Bone marrow (tissue), 2 donors: ENCODE results near the gene MCRIP1.
"Not testable (repeated sequence)": the region's sequence is repeated elsewhere in the genome, so short reads cannot be mapped to it uniquely, and the experiment has no call there.

Experiments used
- DNase-seq, 2 donors: peaks; one replicate each; lab custom pipeline; 2025; lab: John Stamatoyannopoulos, UW

MCRIP1 gene

DNA sequence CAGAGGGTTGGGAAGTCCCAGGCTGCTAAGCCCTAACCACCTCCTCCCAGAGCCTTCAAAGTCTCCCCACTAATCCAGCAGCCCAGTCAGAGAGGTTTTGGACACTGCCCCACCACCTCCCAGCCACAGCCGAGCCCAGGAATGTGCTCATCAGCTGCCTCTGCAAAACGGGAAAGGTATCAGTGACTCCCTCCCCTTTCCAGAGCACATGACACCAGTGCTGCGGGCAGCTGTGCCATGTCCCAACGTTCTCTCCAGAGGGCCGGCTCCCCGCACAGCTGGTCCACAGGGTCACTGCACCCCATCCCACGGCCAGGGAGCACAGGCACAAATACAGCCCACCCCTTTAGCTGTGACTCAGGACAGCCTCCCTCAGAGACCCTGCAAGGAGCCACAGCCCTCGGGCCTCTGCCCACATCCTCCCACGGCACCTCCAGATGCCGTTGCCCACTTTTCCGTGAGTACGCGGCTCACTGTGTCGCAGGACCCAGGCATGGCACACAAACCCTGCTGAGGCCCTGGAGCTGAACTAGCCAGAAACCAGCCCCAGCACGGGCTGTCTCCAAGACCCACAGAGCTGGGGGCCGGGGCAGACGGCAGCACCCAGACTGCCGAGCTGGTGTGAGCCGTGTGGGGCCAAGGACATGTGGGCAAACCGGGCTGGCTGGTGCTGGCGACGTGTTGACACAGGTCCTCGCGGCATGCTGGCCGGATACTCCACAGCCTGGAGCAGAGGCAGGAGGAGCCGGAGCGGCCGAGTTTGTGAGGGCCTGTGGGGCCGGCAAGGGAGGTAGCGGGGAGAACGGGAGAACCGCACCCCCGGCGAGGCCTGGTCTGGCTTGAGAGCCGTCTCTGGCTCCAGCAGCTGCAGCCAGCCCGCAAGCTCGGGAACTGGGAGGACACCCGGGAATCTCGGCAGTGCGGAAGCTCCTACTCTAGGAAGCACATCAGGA lies 8.0 kb upstream of the MCRIP1 start:
- no peak for DNase-seq

DNA sequence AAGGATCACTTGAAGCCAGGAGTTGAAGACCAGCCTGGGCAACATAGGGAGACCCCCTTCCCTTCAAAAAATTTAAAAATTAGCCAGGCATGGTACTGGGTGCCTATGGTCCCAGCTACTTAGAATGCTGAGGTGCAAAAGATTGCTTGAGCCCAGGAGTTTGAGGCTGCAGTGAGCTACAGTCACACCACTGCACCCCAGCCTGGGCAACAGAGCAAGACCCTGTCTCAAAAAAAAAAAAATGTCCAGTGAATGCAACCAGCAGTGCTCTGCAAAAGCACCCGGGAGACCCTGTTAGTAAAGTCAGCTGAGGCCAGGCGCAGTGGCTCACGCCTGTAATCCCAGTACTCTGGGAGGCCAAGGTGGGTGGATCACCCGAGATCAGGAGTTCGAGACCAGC lies 7.0 kb upstream of the MCRIP1 start:
- DNase-seq: not testable (repeated sequence)

- no peak for DNase-seq
Observed at GRCh38 chr17:81839301-81839700, 6.2 kb upstream of the MCRIP1 start.

GRCh38 chr17:81838753-81839255 lies 5.7 kb upstream of the MCRIP1 start:
- DNase-seq: no peak

DNA sequence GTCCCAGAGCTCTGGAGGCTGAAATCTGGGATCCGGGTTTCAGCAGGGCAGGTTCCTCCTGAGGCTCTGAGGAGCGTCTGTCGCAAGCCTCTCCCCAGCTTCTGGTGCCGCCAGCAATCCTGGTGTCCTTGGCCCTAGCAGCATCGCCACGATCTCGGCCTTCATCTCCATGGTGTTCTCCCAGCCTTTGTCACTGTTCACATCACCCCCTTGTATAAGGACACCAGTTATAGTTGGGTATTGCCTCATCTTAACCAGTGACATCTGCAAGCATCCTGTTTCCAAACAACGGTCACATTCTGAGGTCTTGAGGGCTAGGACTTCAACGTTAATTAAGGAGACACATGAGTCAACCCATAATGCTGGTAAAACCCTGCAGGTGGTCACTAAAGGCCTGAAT lies 4.5 kb upstream of the MCRIP1 start:
- peak in 1 of 2 donors; percentile 33 for DNase-seq

- DNase-seq: no peak
Observed at GRCh38 chr17:81834831-81835267, 1.8 kb upstream of the MCRIP1 start, which contains the start of gene PPP1R27. Gene PPP1R27, minus strand, starts transcription at chr17:81835050. Its CDS starts 97 bp downstream, at chr17:81834953.

DNA sequence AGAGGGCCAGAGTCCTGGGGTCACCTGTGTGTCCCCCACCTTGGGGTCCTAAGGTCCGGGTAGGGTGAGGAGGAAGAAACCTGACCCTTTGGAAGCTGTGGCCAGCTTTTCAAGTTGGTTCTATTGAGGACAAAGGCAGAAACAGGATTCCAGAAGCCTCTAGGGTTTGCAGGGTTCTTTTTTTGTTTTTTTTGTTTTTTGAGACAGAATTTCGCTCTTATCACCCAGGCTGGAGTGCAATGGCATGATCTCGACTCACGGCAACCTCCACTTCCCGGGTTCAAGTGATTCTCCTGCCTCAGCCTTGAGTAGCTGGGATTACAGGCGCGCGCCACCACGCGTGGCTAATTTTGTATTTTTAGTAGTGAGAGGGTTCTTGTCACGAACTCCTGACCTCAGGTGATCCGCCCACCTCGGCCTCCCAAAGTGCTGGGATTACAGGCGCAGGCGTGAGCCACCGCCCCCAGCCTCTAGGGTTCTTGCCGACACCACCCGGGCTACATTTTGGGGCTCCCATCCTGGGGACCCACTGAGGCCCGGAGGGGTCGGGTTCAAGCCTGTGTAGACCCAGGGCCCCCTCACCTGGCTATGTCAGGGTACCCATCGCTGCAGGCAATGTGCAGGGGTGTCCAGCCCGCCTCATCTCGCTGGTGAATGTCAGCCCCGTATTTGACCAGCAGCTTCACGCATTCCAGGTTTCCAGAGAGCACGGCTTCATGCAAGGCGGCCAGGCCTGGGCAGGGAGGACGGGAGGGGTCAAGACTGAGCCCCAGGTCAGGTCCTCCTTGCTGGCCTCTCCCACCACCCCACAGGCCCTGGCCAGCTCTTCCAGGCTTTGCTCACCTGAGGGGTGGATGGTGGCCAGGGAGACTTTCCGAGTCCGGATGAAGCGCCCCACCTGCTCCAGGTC lies 1.1 kb upstream of the MCRIP1 start:
- no peak for DNase-seq

GRCh38 chr17:81832608-81833159 lies 407 bp downstream of the MCRIP1 start:
- peak in 1 of 2 donors; percentile 33 for DNase-seq

DNA sequence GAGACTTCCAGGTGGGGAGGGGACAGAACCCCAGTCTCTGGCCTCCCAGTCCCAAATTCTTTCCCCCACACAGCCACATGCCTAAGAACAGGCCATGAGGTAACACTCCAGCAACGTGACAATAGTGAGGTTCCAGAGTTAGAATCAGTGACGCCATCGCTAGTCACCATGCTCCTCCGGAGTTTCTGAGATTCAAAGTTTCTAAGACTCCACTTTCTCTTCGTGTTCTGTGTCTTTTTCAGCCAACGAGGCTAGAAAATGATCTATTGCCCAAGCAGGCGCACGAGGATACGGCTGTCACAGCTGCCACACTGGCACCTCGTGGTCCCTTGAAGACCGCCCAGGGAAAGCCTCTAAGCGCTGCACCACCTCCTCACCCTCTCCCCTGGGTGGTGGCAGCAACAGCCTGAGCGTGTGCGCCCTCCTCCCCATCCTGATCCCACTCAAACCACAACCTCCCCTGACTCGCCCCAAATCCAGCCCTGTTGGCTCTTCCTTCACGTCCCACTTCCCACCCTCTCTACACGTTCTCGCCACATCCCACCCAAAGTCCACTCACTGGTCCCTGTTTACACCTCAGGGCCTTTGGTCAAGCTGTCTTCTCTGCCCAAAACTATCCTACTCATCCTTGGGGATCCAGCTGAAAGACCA lies 1.0 kb downstream of the MCRIP1 start:
- no peak for DNase-seq

- DNase-seq: no peak
Observed at GRCh38 chr17:81831563-81831956, 1.5 kb downstream of the MCRIP1 start.

DNA sequence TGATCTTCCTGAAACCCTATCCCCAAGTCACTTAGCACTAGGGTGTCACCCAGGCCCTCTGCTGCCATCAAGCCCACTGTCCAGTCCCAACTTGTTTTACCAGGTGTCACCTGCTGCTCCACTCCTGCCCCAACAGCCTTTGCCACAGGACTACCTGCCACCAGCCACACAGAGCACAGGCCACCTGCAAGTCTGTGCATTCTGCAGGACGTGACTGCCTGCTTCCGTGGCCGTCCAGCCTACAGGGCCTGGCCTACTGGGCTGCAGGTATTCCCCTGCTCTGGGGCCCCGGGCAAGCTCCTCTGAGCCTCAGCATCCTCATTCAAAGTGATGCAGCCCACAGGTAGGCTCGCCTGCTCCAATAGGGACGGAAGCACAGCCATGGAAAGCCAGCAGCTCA lies 3.2 kb downstream of the MCRIP1 start:
- no peak for DNase-seq

- DNase-seq: no peak
Observed at GRCh38 chr17:81828656-81829055, 4.4 kb downstream of the MCRIP1 start.

GRCh38 chr17:81825841-81826466 lies 7.1 kb downstream of the MCRIP1 start:
- DNase-seq: no peak

DNA sequence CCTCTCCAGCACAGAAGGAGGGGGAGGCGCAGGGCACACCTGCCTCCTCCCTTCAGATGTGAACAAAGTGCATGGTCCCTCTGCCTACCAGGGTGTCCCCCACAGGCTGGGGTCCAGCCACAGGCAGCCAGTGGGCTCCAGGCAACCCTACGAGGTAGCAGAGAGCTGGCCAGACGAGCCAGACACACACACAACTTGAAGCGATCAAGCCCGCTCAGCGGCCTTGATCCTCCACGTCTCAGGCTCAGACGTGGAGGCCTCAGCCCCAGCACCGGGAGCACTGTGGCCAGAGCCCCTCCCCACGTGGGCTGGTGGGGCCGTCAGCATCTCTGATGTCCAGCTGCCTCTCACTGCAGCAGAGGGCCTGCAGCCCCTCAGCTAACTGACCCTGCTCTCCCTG lies 8.5 kb downstream of the MCRIP1 start:
- DNase-seq: no peak

GRCh38 chr17:81823820-81824550 lies 9.1 kb downstream of the MCRIP1 start:
- DNase-seq: no peak

DNA sequence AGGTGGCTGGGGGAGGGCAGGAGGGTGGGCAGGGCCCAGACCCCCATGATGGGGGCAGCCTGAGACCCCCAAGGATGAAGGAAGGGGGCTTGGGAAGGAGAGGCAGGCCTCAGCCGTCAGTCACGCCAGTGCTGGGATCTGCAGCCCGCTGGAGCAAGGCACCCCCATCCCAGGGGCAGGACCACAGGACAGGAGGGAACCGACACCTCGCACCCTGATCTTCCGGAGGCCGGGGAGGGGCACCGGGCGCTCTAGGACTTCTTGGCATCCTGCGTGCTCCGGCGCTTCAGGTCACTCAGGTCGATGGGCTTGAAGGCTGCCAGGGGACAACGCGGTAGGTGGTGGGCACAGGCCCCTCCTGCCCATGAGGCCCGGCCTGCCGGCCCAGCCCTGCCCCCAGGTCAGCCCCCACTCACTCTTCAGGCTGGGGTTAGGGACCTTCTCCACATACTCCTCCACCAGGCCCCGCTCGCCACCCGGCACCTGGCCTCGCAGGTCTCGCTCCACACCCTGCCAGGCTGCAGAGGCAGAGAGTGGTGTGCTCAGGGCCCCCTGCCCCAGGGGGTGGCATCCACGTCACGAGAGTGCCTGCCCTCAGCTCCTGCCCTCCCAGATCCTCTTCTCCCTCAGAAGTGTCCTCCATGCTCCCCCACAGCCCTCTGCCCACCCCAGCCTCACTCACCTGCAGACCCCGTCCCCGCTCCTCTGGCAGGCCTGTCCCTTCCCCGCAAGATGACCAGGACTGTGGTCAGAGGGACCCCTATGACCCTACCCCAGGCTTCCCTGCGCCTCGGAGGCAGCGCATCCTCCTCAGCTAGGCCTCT lies 9.9 kb downstream of the MCRIP1 start:
- DNase-seq: no peak

- no peak for DNase-seq
Observed at GRCh38 chr17:81822312-81822637, 10.8 kb downstream of the MCRIP1 start.

- peak in 1 of 2 donors; percentile 34 for DNase-seq
Observed at GRCh38 chr17:81821603-81822311, 11.3 kb downstream of the MCRIP1 start.

- DNase-seq: no peak
Observed at GRCh38 chr17:81821147-81821546, 11.9 kb downstream of the MCRIP1 start.
